Measurements from ENCODE around the gene LRP1. TPM values are rescaled to one million over a fixed set of nuclear protein-coding genes. Genes with fewer than 3 reads are reported as not detected.

LRP1 gene
- total RNA-seq, 1 donor from 2014 or later, result 61.0 TPM

DNA sequence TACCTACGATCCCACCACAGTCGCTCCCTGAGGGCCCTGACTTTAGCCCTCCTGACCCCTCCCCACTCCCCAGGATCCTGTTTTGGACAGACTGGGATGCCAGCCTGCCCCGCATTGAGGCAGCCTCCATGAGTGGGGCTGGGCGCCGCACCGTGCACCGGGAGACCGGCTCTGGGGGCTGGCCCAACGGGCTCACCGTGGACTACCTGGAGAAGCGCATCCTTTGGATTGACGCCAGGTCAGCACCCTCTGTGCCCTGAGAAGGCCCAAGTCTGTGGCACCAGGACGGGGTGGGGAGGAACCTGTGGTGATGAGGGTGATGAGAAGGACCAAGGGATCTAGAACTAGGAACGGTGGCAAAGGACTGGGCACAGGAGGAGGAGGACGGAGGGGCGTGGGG, 49.1 kb downstream of the LRP1 start:
- DNase-seq, result no peak
- Histone ChIP-seq H3K27me3 (ENCODE audit: low read depth) (no peaks in the 10 kb centered on the region), H3K4me3 (no peak overlapping the region), H3K36me3 (peaks cover 81% of the 10 kb centered on the region), H3K9me3 (replicated peaks) (no peaks in the 10 kb centered on the region), H3K27ac (replicated peaks) (no peak overlapping the region), H3K4me1 (no peaks in the 10 kb centered on the region)
- TF ChIP-seq, protein P1, sequence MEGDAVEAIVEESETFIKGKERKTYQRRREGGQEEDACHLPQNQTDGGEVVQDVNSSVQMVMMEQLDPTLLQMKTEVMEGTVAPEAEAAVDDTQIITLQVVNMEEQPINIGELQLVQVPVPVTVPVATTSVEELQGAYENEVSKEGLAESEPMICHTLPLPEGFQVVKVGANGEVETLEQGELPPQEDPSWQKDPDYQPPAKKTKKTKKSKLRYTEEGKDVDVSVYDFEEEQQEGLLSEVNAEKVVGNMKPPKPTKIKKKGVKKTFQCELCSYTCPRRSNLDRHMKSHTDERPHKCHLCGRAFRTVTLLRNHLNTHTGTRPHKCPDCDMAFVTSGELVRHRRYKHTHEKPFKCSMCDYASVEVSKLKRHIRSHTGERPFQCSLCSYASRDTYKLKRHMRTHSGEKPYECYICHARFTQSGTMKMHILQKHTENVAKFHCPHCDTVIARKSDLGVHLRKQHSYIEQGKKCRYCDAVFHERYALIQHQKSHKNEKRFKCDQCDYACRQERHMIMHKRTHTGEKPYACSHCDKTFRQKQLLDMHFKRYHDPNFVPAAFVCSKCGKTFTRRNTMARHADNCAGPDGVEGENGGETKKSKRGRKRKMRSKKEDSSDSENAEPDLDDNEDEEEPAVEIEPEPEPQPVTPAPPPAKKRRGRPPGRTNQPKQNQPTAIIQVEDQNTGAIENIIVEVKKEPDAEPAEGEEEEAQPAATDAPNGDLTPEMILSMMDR (IDR thresholded peaks at IDR 0.05; ENCODE audit: borderline replicate concordance), result no peak
- intact Hi-C loops (cut with micrococcal nuclease), result no loop called here

GRCh38 chr12:57178213-57178612, 49.9 kb downstream of the LRP1 start:
- intact Hi-C loops (cut with micrococcal nuclease), result no loop called here
- DNase-seq, result no peak
- H3K4me1 ChIP-seq, result no peaks in the 10 kb centered on the region
- peaks cover 82% of the 10 kb centered on the region for H3K36me3 ChIP-seq
- no peaks in the 10 kb centered on the region for H3K27me3 ChIP-seq (ENCODE audit: low read depth)
- TF ChIP-seq, protein P1 (IDR thresholded peaks at IDR 0.05; ENCODE audit: borderline replicate concordance), result no peak
- no peak overlapping the region for H3K4me3 ChIP-seq
- no peaks in the 10 kb centered on the region for H3K9me3 ChIP-seq (replicated peaks)
- no peak overlapping the region for H3K27ac ChIP-seq (replicated peaks)

- TF ChIP-seq, protein P1 (IDR thresholded peaks at IDR 0.05; ENCODE audit: borderline replicate concordance), result no peak
- peaks cover 84% of the 10 kb centered on the region for H3K36me3 ChIP-seq
- intact Hi-C loops (cut with micrococcal nuclease), result loop anchor here (5.0 kb wide), 1 partner anchor 57 kb away; no protein-coding TSS in a partner anchor
- no peaks in the 10 kb centered on the region for H3K9me3 ChIP-seq (replicated peaks)
- no peak for DNase-seq
- no peaks in the 10 kb centered on the region for H3K4me1 ChIP-seq
- H3K4me3 ChIP-seq, result no peak overlapping the region
- no peak overlapping the region for H3K27ac ChIP-seq (replicated peaks)
- no peaks in the 10 kb centered on the region for H3K27me3 ChIP-seq (ENCODE audit: low read depth)
Measured at GRCh38 chr12:57179331-57180086, 51.2 kb downstream of the LRP1 start.

- Histone ChIP-seq H3K27me3 (ENCODE audit: low read depth) (no peaks in the 10 kb centered on the region), H3K9me3 (replicated peaks) (no peaks in the 10 kb centered on the region), H3K36me3 (peaks cover 87% of the 10 kb centered on the region), H3K4me1 (no peaks in the 10 kb centered on the region), H3K4me3 (no peak overlapping the region), H3K27ac (replicated peaks) (no peak overlapping the region)
- intact Hi-C loops (cut with micrococcal nuclease), result loop anchor here (5.0 kb wide), 1 partner anchor 58 kb away; no protein-coding TSS in a partner anchor
- no peak for DNase-seq
- TF ChIP-seq, protein P1 (IDR thresholded peaks at IDR 0.05; ENCODE audit: borderline replicate concordance), result no peak
Measured at GRCh38 chr12:57180321-57180989, 52.2 kb downstream of the LRP1 start.

DNA sequence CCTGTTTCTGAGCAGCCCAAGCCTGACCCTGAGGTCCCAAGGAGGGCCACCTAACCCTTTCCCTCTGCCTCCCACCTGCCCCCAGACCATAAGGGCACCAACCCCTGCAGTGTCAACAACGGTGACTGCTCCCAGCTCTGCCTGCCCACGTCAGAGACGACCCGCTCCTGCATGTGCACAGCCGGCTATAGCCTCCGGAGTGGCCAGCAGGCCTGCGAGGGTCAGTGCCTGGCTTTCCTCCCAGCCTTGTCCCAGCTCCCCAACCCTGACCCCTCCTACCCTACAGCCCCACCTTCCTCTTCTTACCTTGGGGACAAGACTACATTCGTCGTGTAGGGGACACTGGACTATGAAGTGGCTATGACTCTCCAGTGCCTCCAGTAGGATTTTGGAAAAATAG, 52.8 kb downstream of the LRP1 start:
- peaks cover 87% of the 10 kb centered on the region for H3K36me3 ChIP-seq
- no peaks in the 10 kb centered on the region for H3K9me3 ChIP-seq (replicated peaks)
- DNase-seq, result no peak
- no peak overlapping the region for H3K27ac ChIP-seq (replicated peaks)
- TF ChIP-seq, protein P1 (IDR thresholded peaks at IDR 0.05; ENCODE audit: borderline replicate concordance), result no peak
- no peak overlapping the region for H3K4me3 ChIP-seq
- no peaks in the 10 kb centered on the region for H3K27me3 ChIP-seq (ENCODE audit: low read depth)
- no peaks in the 10 kb centered on the region for H3K4me1 ChIP-seq
- intact Hi-C loops (cut with micrococcal nuclease), result loop anchor here (5.0 kb wide), 1 partner anchor 59 kb away; no protein-coding TSS in a partner anchor
